Activated CD4-positive, alpha-beta T cell treated with anti-CD3 and anti-CD28 coated beads for 36 hours (primary cell): ENCODE measurements around the gene SMIM20. TPM values are rescaled to one million over a fixed set of nuclear protein-coding genes. Genes with fewer than 3 reads are reported as not detected.
A peak's percentile ranks its signal among the peaks of the same experiment; 100 is the strongest.
"Not testable (repeated sequence)": the region's sequence is repeated elsewhere in the genome, so short reads cannot be mapped to it uniquely, and the experiment has no call there.

ENCODE experiments used
- ATAC-seq: fragments of 200-7000 bp; cut with Tn5 transposase; one replicate; pipeline ENCODE4 v1.10.0; 2021; ENCODE audit warnings: mild to moderate bottlenecking, moderate library complexity
- CTCF ChIA-PET: fragments of 350-600 bp; sonication (Branson Sonifier 250); formaldehyde crosslinking; loops from one replicate; lab custom pipeline; 2021; ENCODE audit warnings: antibody characterized with exemption; lab: Charles Lee
- POLR2A ChIA-PET: fragments of 350-600 bp; sonication (Branson Sonifier 250); formaldehyde crosslinking; loops from one replicate; lab custom pipeline; 2021; ENCODE audit warnings: antibody characterized with exemption, inconsistent platforms; lab: Charles Lee
- DNase-seq: peaks from one replicate; pipeline ENCODE4 v3.0.0-alpha.2; 2020
- H3K27ac Mint-ChIP-seq: one replicate; pipeline ENCODE4 v1.8.0; 2021; ENCODE audit warnings: mixed read lengths
- H3K27me3 Mint-ChIP-seq: one replicate; pipeline ENCODE4 v1.8.0; 2021; ENCODE audit warnings: mixed read lengths
- H3K36me3 Mint-ChIP-seq: one replicate; pipeline ENCODE4 v1.8.0; 2021; ENCODE audit warnings: low read depth, mixed read lengths
- H3K4me1 Mint-ChIP-seq: one replicate; pipeline ENCODE4 v1.8.0; 2021; ENCODE audit warnings: mixed read lengths
- H3K4me3 Mint-ChIP-seq: one replicate; pipeline ENCODE4 v1.8.0; 2021; ENCODE audit warnings: mild to moderate bottlenecking, moderate library complexity, mixed read lengths
- H3K9me3 Mint-ChIP-seq: one replicate; pipeline ENCODE4 v1.8.0; 2021; ENCODE audit warnings: low read depth, mixed read lengths
- intact Hi-C, 2 experiments: fragments of 100-400 bp; cut with DNase I in 1 of 2; cut with micrococcal nuclease in 1 of 2; formaldehyde crosslinking; loops; one replicate each; pipeline versions ENCODE4 v1.14.2 to v1.15.1; 2022 to 2024; cut with DNase I, micrococcal nuclease
- total RNA-seq, 2 experiments: library from RNA; stranded (reverse); gene quantifications; one replicate each; pipeline ENCODE4 v1.2.3, GENCODE V29; 2021

The SMIM20 gene
- 10 to 100 TPM; 15.6 to 23.0 TPM for total RNA-seq

- ChIA-PET POLR2A (interaction anchor here (0.6 to 0.7 kb wide), 3 partner anchors 14 to 125 kb away, joined by 3 to 4 read pairs (median 4); no protein-coding TSS in a partner anchor), CTCF (interaction anchor here (0.7 to 1.0 kb wide), 4 partner anchors 14 to 815 kb away, joined by 3 to 5 read pairs (median 3); no protein-coding TSS in a partner anchor)
- H3K4me3 Mint-ChIP-seq, result peak within 1 kb of the TSS; percentile 93
- peaks cover 22% of the 10 kb centered on the region for H3K4me1 Mint-ChIP-seq
- DNase-seq (peak; percentile 94), ATAC-seq (peak; percentile 96)
- intact Hi-C loops, result loop anchor here (1.0 to 5.0 kb wide), 16 partner anchors 24 to 1329 kb away; partner anchors contain the start of genes SEL1L3 (in 2 of the 2), ZCCHC4 (in 2 of the 2), ANAPC4 (in 1 of the 2) and DHX15 (in 1 of the 2)
- peaks cover 7% of the 10 kb centered on the region for H3K36me3 Mint-ChIP-seq
- H3K27ac Mint-ChIP-seq, result peak within 1 kb of the TSS; percentile 93
- H3K9me3 Mint-ChIP-seq, result peaks cover 3% of the 10 kb centered on the region
- no peaks in the 10 kb centered on the region for H3K27me3 Mint-ChIP-seq
These were observed at the start of gene SMIM20 for GRCh38 chr4:25913851-25914669. Gene SMIM20 (plus strand): TSS chr4:25914220. CDS start chr4:25914314, 94 bp downstream.

- CTCF ChIA-PET, result interaction anchor here (0.6 to 0.9 kb wide), 4 partner anchors 11 to 563 kb away, joined by 3 to 4 read pairs (median 4); no protein-coding TSS in a partner anchor
- H3K27ac Mint-ChIP-seq, result no peak overlapping the region
- no peak overlapping the region for H3K4me3 Mint-ChIP-seq
- no peaks in the 10 kb centered on the region for H3K9me3 Mint-ChIP-seq
- peaks cover 15% of the 10 kb centered on the region for H3K4me1 Mint-ChIP-seq
- POLR2A ChIA-PET, result interaction anchor here (0.6 kb wide), 2 partner anchors 9 to 12 kb away, joined by 3 to 11 read pairs; no protein-coding TSS in a partner anchor
- H3K36me3 Mint-ChIP-seq, result peaks cover 5% of the 10 kb centered on the region
- H3K27me3 Mint-ChIP-seq, result no peaks in the 10 kb centered on the region
- intact Hi-C loops, result loop anchor here in 1 of 2 experiments (10.0 kb wide), 1 partner anchor 329 kb away; no protein-coding TSS in a partner anchor
- ATAC-seq, result no peak
- DNase-seq, result no peak
These were observed 48.4 kb upstream of the SMIM20 start for GRCh38 chr4:25865586-25865985.

DNA sequence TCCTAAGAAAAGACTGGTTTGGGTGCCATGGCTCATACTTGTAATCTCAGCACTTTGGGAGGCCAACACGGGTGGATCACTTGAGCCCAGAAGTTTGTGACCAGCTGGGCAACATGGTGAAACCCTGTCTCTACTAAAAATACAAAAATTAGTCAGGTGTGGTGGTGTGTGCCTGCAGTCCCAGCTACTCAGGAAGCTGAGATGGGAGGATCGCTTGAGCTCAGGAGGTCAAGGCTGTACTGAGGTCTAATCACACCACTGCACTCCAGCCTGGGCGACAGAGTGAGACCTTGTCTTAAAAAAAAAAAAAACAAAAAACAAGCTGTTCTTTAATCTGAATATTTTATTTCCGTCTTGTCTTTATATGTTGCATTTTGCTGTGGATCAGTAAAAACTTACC, 47.6 kb upstream of the SMIM20 start:
- ChIA-PET POLR2A (interaction anchor here (0.6 kb wide), 1 partner anchor 12 kb away, joined by 3 read pairs; no protein-coding TSS in a partner anchor), CTCF (interaction anchor here (0.6 kb wide), 1 partner anchor 43 kb away, joined by 3 read pairs; no protein-coding TSS in a partner anchor)
- not testable (repeated sequence) for DNase-seq, ATAC-seq, H3K4me3 Mint-ChIP-seq, H3K27me3 Mint-ChIP-seq, H3K36me3 Mint-ChIP-seq, H3K4me1 Mint-ChIP-seq, H3K9me3 Mint-ChIP-seq, H3K27ac Mint-ChIP-seq
- intact Hi-C loops, result loop anchor here in 1 of 2 experiments (10.0 kb wide), 1 partner anchor 328 kb away; no protein-coding TSS in a partner anchor

- ChIA-PET POLR2A (no interaction called here), CTCF (interaction anchor here (1.0 to 1.6 kb wide), 2 partner anchors 9 to 10 kb away, joined by 3 to 4 read pairs; no protein-coding TSS in a partner anchor)
- Mint-ChIP-seq H3K4me3 (no peak overlapping the region), H3K9me3 (no peaks in the 10 kb centered on the region), H3K4me1 (no peaks in the 10 kb centered on the region), H3K36me3 (no peaks in the 10 kb centered on the region), H3K27ac (no peak overlapping the region), H3K27me3 (no peaks in the 10 kb centered on the region)
- intact Hi-C loops, result loop anchor here in 1 of 2 experiments (10.0 kb wide), 1 partner anchor 327 kb away; no protein-coding TSS in a partner anchor
- ATAC-seq (no peak), DNase-seq (no peak)
These were observed 46.2 kb upstream of the SMIM20 start for GRCh38 chr4:25867781-25868294.

GRCh38 chr4:25870081-25870480, 43.9 kb upstream of the SMIM20 start:
- Mint-ChIP-seq H3K4me1 (no peaks in the 10 kb centered on the region), H3K27ac (no peak overlapping the region), H3K9me3 (no peaks in the 10 kb centered on the region), H3K36me3 (no peaks in the 10 kb centered on the region), H3K4me3 (no peak overlapping the region), H3K27me3 (no peaks in the 10 kb centered on the region)
- CTCF ChIA-PET, result no interaction called here
- intact Hi-C loops, result no loop called here
- no peak for ATAC-seq
- POLR2A ChIA-PET, result no interaction called here
- no peak for DNase-seq

GRCh38 chr4:25872851-25873631, 41.0 kb upstream of the SMIM20 start:
- no peaks in the 10 kb centered on the region for H3K9me3 Mint-ChIP-seq
- H3K27ac Mint-ChIP-seq, result no peak overlapping the region
- CTCF ChIA-PET, result no interaction called here
- DNase-seq (no peak), ATAC-seq (no peak)
- no peaks in the 10 kb centered on the region for H3K36me3 Mint-ChIP-seq
- no peaks in the 10 kb centered on the region for H3K4me1 Mint-ChIP-seq
- intact Hi-C loops, result no loop called here
- H3K4me3 Mint-ChIP-seq, result no peak overlapping the region
- POLR2A ChIA-PET, result no interaction called here
- no peaks in the 10 kb centered on the region for H3K27me3 Mint-ChIP-seq

GRCh38 chr4:25873632-25874129, 40.3 kb upstream of the SMIM20 start:
- Mint-ChIP-seq H3K9me3 (no peaks in the 10 kb centered on the region), H3K27me3 (no peaks in the 10 kb centered on the region), H3K4me3 (no peak overlapping the region), H3K4me1 (no peaks in the 10 kb centered on the region), H3K27ac (no peak overlapping the region), H3K36me3 (no peaks in the 10 kb centered on the region)
- ATAC-seq (no peak), DNase-seq (no peak)
- intact Hi-C loops, result no loop called here
- ChIA-PET POLR2A (no interaction called here), CTCF (no interaction called here)

DNA sequence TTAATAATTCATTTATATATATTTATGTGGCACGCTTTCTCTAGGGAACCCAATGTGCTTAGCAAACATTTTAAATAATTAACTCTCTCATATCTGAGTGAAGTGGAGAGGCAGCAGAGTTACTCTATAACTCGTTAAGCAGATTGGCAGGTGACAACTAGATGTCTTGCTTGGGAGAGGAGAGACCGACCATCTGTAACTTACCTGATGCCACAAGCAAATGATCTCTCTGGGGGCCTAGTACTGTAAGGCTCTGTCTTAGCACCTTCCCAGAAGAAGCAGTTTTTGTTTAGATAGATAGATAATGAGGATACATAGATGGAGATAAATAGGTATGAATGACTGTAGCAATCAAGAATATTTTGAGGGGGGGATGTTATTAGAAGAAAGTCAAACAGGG, 39.4 kb upstream of the SMIM20 start:
- ChIA-PET CTCF (no interaction called here), POLR2A (no interaction called here)
- intact Hi-C loops, result no loop called here
- H3K9me3 Mint-ChIP-seq, result no peaks in the 10 kb centered on the region
- ATAC-seq (no peak), DNase-seq (no peak)
- H3K27ac Mint-ChIP-seq, result no peak overlapping the region
- no peaks in the 10 kb centered on the region for H3K27me3 Mint-ChIP-seq
- H3K36me3 Mint-ChIP-seq, result no peaks in the 10 kb centered on the region
- no peaks in the 10 kb centered on the region for H3K4me1 Mint-ChIP-seq
- no peak overlapping the region for H3K4me3 Mint-ChIP-seq

DNA sequence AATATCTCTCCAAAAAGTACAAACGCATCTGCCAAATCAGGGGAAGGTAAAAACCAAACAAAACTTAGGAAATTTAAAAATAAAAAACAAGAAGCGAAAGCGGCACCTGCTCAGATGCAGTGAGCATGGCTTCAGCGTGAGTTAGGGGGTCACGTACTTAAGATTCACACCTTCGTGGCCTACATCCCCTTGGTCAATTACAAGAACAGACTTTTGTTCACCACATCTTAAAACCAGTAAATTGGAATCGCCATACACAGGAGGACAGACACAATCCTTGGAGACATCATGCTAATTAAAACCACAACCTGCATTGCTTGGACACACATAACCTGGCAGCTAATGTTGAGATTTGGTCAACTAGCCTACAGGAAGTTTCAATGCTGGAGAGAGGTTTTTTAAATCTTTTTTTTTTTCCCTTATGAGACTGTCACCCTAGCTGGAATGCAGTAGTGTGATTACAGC, 38.7 kb upstream of the SMIM20 start:
- Mint-ChIP-seq H3K4me1 (no peaks in the 10 kb centered on the region), H3K4me3 (no peak overlapping the region)
- ATAC-seq, result no peak

DNA sequence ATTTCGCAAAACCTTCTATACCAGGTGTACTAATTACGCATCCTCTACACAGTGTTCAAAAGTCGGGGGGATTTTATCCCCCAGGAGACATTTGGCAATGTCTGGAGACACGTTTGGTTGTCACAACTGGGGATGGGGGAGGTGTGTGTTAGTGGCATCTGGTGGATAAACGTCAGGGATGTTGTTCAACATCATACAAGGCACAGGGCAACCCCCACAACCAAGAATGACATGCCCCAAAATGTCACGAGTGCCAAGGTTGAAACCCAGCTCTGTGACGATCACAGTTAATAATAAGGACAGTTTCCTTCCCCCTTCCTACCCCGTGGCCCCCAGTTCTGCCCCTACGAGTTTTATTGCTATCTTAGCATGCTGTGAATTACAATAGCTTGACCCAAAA, 35.3 kb upstream of the SMIM20 start:
- DNase-seq, result no peak
- ChIA-PET CTCF (interaction anchor here (1.2 to 1.5 kb wide), 2 partner anchors 11 to 14 kb away, joined by 3 to 4 read pairs; no protein-coding TSS in a partner anchor), POLR2A (no interaction called here)
- intact Hi-C loops, result no loop called here
- no peak for ATAC-seq
- no peaks in the 10 kb centered on the region for H3K4me1 Mint-ChIP-seq
- no peak overlapping the region for H3K4me3 Mint-ChIP-seq
- H3K27me3 Mint-ChIP-seq, result peaks cover 7% of the 10 kb centered on the region
- H3K27ac Mint-ChIP-seq, result no peak overlapping the region
- no peaks in the 10 kb centered on the region for H3K9me3 Mint-ChIP-seq
- H3K36me3 Mint-ChIP-seq, result no peaks in the 10 kb centered on the region

More for the DNA sequence above, 38.7 kb upstream of the SMIM20 start:
- intact Hi-C loops, result no loop called here
- POLR2A ChIA-PET, result no interaction called here
- Mint-ChIP-seq H3K27ac (no peak overlapping the region), H3K36me3 (no peaks in the 10 kb centered on the region), H3K9me3 (no peaks in the 10 kb centered on the region), H3K27me3 (peaks cover 3% of the 10 kb centered on the region)
- CTCF ChIA-PET, result interaction anchor here (0.8 kb wide), 1 partner anchor 454 kb away, joined by 4 read pairs; no protein-coding TSS in a partner anchor
- no peak for DNase-seq
